Myocyte (in vitro differentiated cells): ENCODE measurements around the gene LMX1B. TPM values are rescaled to one million over a fixed set of nuclear protein-coding genes. Genes with fewer than 3 reads are reported as not detected.

Source experiments
- DNase-seq: peaks from one replicate; pipeline ENCODE4 v3.0.0-alpha.2; 2012; ENCODE audit warnings: low read depth
- total RNA-seq: library from RNA; depleted of rRNA; stranded (reverse); fragments of >200 nt; gene quantifications from 2 replicates; pipeline ENCODE4 v1.2.3, GENCODE V29; 2014

Gene LMX1B
- total RNA-seq, 1 donor from 2014 or later: not detected

- no peak for DNase-seq
Measured at GRCh38 chr9:126631254-126631653, 17.5 kb downstream of the LMX1B start.

DNA sequence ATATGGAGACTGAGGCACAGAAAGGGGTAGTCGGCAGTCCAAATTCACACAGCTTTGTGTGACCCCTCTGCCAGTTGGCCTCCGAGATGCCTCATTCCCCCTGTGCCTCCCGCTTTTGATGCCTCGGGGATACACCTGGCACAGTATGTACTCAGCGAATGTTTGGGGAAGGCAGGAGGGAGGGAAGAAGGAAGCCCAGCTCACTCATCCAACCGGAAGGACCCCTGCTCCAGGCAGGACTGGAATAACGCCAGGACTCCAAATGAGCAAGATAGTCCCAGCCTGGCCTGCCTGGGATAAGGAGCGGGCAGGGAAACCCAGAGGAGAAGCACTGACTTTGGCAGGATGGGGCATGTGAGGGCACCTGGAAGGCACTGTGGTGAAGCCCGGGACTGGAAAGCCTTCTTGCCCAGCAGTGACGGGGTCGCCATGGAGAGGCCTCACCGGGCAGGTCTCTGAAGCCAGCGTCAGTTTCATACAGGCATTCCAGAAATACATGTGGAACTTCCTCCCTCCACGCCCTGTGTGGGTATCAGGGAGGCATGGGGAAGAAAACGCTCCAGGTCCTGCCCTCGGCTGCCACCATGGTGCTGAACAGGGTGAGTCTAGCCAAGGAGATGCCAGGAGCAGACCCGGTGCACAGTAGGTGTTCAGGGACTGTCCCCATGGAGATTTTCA is 20.3 kb downstream of the LMX1B start:
- no peak for DNase-seq

DNA sequence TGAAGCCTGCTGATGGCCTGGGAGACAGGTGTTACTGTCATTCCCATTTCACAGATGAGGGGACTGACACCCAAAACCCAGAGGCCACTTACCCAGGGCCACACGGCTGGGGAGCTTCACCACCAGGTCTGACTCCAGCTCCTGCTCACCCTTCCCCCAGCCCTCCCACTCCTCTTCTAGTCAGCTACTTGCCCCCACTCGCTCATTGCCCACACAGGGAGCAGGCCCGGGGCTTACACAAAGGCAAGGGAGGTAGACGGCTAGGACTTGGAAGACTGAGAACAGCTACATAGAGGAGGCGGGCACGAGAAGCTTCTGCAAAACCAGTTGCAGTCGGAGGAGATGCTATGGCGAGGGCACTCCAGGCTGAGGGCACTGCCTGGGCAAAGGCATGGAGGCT is 21.3 kb downstream of the LMX1B start:
- no peak for DNase-seq

- DNase-seq: no peak
Measured at GRCh38 chr9:126635661-126636439, 22.1 kb downstream of the LMX1B start.

GRCh38 chr9:126636983-126637798 is 23.5 kb downstream of the LMX1B start:
- no peak for DNase-seq

GRCh38 chr9:126638571-126639132 is 24.9 kb downstream of the LMX1B start:
- DNase-seq: no peak

GRCh38 chr9:126639318-126640000 is 25.7 kb downstream of the LMX1B start:
- no peak for DNase-seq

GRCh38 chr9:126641118-126641851 is 27.6 kb downstream of the LMX1B start:
- DNase-seq: no peak

GRCh38 chr9:126642010-126642744 is 28.4 kb downstream of the LMX1B start:
- no peak for DNase-seq

DNA sequence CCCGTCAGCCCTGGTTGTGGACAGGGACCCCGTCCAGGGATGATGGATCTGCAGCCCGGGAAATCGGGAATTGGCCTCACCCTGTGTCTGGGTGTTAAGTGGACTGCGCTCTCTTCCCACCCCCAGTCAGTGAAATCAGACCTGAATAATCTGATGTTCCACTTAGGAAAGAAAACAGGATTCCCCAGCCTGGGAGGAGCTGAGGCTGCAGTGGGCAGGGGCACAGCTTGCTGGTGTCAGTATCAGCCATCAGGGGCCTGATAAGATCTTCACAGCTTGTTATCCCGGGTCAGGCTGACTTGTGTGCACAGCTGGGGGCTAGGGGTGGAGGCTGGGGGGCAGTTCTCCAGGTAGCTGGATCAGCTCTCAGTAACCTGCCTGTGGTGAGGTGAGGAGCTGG is 29.1 kb downstream of the LMX1B start:
- no peak for DNase-seq

- no peak for DNase-seq
Measured at GRCh38 chr9:126643945-126644527, 30.3 kb downstream of the LMX1B start.

DNA sequence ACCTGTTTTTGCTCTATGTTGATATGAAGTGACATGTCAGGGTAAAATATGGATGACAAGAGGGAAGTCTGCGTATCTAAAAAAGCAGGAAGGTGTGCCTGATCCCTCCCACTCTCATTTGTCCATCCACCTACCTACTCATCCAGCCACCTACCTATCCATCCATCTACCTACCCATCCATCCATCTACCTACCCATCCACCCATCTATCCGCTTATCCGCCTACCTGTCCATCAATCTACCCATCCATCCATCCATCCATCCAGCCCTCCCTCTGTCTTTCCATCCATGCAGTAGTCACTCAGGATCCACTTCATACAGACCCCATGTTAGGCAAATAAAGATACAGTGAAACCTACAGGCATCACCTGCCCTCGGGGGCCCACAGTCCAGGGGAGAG is 32.4 kb downstream of the LMX1B start:
- DNase-seq: no peak

GRCh38 chr9:126647585-126648411 is 34.1 kb downstream of the LMX1B start:
- DNase-seq: no peak

DNA sequence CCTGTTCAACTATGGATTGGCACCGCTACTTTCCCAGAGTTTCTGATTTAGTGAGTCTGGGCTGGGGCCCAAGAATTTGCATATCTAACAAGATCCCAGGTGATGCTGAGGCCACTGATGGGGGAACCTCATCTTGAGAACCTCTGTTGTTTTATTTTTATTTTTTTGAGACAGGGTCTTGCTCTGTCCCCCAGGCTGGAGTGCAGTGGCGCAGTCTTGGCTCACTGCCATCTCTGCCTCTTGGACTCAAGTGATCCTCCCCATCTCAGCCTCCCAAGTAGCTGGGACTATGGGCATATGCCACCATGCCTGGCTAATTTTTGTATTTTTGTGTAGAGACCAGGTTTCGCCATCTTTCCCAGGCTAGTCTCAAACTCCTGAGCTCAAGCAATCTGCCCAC is 35.7 kb downstream of the LMX1B start:
- DNase-seq: no peak

GRCh38 chr9:126650404-126651341 is 36.9 kb downstream of the LMX1B start:
- no peak for DNase-seq

DNA sequence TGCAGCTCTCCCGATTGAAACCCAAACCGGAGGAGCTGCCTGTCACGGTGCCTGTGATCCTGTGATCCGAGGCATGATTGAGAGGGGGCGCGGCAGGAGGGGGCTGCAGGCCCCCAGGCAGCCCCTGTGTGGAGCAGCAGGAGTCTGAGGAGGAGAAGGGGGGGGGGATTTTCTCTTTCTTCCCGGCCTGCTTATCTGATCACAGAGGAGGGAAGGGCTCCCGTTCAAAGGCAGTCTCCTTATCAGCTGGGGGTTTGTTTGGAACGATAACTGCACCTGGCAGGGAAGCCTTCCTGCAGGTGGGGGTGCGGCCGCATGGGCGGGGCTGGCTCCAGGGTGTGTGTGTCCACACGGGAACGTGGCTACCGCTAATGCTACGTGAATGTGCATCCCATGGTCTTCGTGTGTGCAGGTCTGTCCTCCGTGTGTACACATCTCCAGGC is 38.4 kb downstream of the LMX1B start:
- DNase-seq: no peak

DNA sequence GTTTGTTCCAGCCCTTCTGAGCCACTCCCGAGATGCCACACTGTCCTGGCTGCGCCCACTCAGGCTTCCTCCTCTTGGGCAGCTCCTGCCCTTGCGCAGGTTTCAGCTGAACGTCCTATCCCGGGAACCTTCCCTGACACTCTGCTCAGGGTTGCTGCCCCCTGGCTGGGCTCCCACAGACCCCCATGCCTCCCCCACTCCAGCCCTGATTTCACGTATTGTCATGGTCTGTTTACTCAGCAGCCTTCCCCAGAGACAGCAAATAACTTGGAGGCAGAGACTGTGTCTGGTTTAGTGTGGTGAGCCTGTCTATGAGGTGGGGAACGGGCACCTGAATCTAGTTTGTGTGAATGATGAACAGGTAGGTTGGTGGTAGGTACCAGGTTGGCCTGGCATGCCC is 40.4 kb downstream of the LMX1B start:
- no peak for DNase-seq
